SIG-M5 (cell line): Measurements from ENCODE around the gene PTPRD.
"Not testable (repeated sequence)": the region's sequence is repeated elsewhere in the genome, so short reads cannot be mapped to it uniquely, and the experiment has no call there.

ENCODE experiments used
- DNase-seq: peaks from one replicate; lab custom pipeline; 2025; lab: John Stamatoyannopoulos, UW

Gene PTPRD

GRCh38 chr9:9170439-9171134 lies 1442.2 kb downstream of the PTPRD start:
- no peak for DNase-seq

- DNase-seq, result no peak
Observed at GRCh38 chr9:9142001-9142400, 1470.8 kb downstream of the PTPRD start.

GRCh38 chr9:9133526-9133925 lies 1479.3 kb downstream of the PTPRD start:
- DNase-seq, result no peak

GRCh38 chr9:9124616-9125015 lies 1488.2 kb downstream of the PTPRD start:
- no peak for DNase-seq

- no peak for DNase-seq
Observed at GRCh38 chr9:9122230-9122875, 1490.4 kb downstream of the PTPRD start.

- no peak for DNase-seq
Observed at GRCh38 chr9:9117866-9118265, 1494.9 kb downstream of the PTPRD start.

- no peak for DNase-seq
Observed at GRCh38 chr9:9112001-9112720, 1500.6 kb downstream of the PTPRD start.

GRCh38 chr9:9108641-9109040 lies 1504.2 kb downstream of the PTPRD start:
- no peak for DNase-seq

GRCh38 chr9:9102295-9102694 lies 1510.5 kb downstream of the PTPRD start:
- DNase-seq, result no peak

- DNase-seq, result no peak
Observed at GRCh38 chr9:9100070-9100469, 1512.7 kb downstream of the PTPRD start.

GRCh38 chr9:9099646-9100045 lies 1513.2 kb downstream of the PTPRD start:
- no peak for DNase-seq

GRCh38 chr9:9097254-9097653 lies 1515.5 kb downstream of the PTPRD start:
- not testable (repeated sequence) for DNase-seq

- DNase-seq, result no peak
Observed at GRCh38 chr9:9091387-9091786, 1521.4 kb downstream of the PTPRD start.

- DNase-seq, result no peak
Observed at GRCh38 chr9:9079473-9079872, 1533.3 kb downstream of the PTPRD start.

- no peak for DNase-seq
Observed at GRCh38 chr9:9078301-9078700, 1534.5 kb downstream of the PTPRD start.

GRCh38 chr9:9061627-9062026 lies 1551.2 kb downstream of the PTPRD start:
- DNase-seq, result no peak

- DNase-seq, result no peak
Observed at GRCh38 chr9:9054354-9054992, 1558.3 kb downstream of the PTPRD start.

- no peak for DNase-seq
Observed at GRCh38 chr9:9045572-9045971, 1567.2 kb downstream of the PTPRD start.

- DNase-seq, result no peak
Observed at GRCh38 chr9:9045072-9045471, 1567.7 kb downstream of the PTPRD start.

GRCh38 chr9:9043788-9044187 lies 1569.0 kb downstream of the PTPRD start:
- not testable (repeated sequence) for DNase-seq

- no peak for DNase-seq
Observed at GRCh38 chr9:9041756-9042155, 1571.0 kb downstream of the PTPRD start.

- no peak for DNase-seq
Observed at GRCh38 chr9:9033022-9033421, 1579.8 kb downstream of the PTPRD start.

- DNase-seq, result no peak
Observed at GRCh38 chr9:9016597-9016996, 1596.2 kb downstream of the PTPRD start.
